NT2/D1 (cell line): Measurements from ENCODE around the gene SIRT2.

Experiments
- DNase-seq: peaks from one replicate; pipeline ENCODE4 v3.0.0-alpha.2; 2011; ENCODE audit warnings: low read depth, low spot score
- H3K27me3 ChIP-seq: 2 replicates; pipeline ENCODE4 v1.6.0; 2011; ENCODE audit warnings: mild to moderate bottlenecking; ENCODE audit not compliant: insufficient read length, insufficient read depth
- H3K36me3 ChIP-seq: 2 replicates; pipeline ENCODE4 v1.6.1; 2011; ENCODE audit warnings: mild to moderate bottlenecking, low read length, mixed read lengths; ENCODE audit not compliant: insufficient read depth, insufficient read length
- H3K4me1 ChIP-seq: 2 replicates; pipeline ENCODE4 v1.5.1; 2011; ENCODE audit not compliant: insufficient read depth, insufficient read length
- H3K4me3 ChIP-seq: 2 replicates; pipeline ENCODE4 v1.5.1; 2011; ENCODE audit warnings: low read depth; ENCODE audit not compliant: insufficient read length
- H3K9ac ChIP-seq: 2 replicates; pipeline ENCODE4 v1.6.0; 2011; ENCODE audit warnings: low read depth; ENCODE audit not compliant: insufficient read length
- H3K9me3 ChIP-seq: 2 replicates; pipeline ENCODE4 v1.5.1; 2011; ENCODE audit warnings: mild to moderate bottlenecking, low read length; ENCODE audit not compliant: insufficient read depth
- SUZ12 ChIP-seq: IDR thresholded peaks from 2 replicates; pipeline ENCODE4 v1.6.1; 2011; ENCODE audit not compliant: insufficient read length, insufficient read depth; ENCODE audit errors: extremely low read depth
- YY1 ChIP-seq: IDR thresholded peaks from 2 replicates; pipeline ENCODE4 v1.6.1; 2011; ENCODE audit not compliant: insufficient read length, insufficient read depth
- ZNF274 ChIP-seq: IDR thresholded peaks from 2 replicates; pipeline ENCODE4 v1.6.1; 2011; ENCODE audit warnings: mild to moderate bottlenecking, low read depth, low read length

Gene SIRT2

GRCh38 chr19:38901683-38902082 lies 2.3 kb upstream of the SIRT2 start:
- no peak overlapping the region for H3K9ac ChIP-seq
- no peak overlapping the region for H3K4me3 ChIP-seq
- H3K4me1 ChIP-seq: peaks cover 9% of the 10 kb centered on the region
- H3K36me3 ChIP-seq: peaks cover 21% of the 10 kb centered on the region
- peaks cover 5% of the 10 kb centered on the region for H3K27me3 ChIP-seq
- no peak for DNase-seq
- no peak for TF ChIP-seq SUZ12
- TF ChIP-seq ZNF274: no peak
- no peak for TF ChIP-seq YY1
- no peaks in the 10 kb centered on the region for H3K9me3 ChIP-seq

- Histone ChIP-seq H3K9ac (no peak overlapping the region), H3K4me3 (peak overlapping the region; percentile 52)
Measured at GRCh38 chr19:38900743-38901190, 1.3 kb upstream of the SIRT2 start.

GRCh38 chr19:38900202-38900629 lies 798 bp upstream of the SIRT2 start:
- H3K9ac ChIP-seq: peak overlapping the region; percentile 70
- no peaks in the 10 kb centered on the region for H3K9me3 ChIP-seq
- H3K36me3 ChIP-seq: peaks cover 13% of the 10 kb centered on the region
- DNase-seq: peak; percentile 16
- peak overlapping the region; percentile 52 for H3K4me3 ChIP-seq
- H3K4me1 ChIP-seq: peaks cover 9% of the 10 kb centered on the region
- peaks cover 5% of the 10 kb centered on the region for H3K27me3 ChIP-seq
- TF ChIP-seq YY1: no peak
- TF ChIP-seq ZNF274: no peak
- no peak for TF ChIP-seq SUZ12

More at GRCh38 chr19:38900743-38901190, 1.3 kb upstream of the SIRT2 start:
- Histone ChIP-seq H3K36me3 (peaks cover 18% of the 10 kb centered on the region), H3K4me1 (peaks cover 9% of the 10 kb centered on the region), H3K27me3 (peaks cover 5% of the 10 kb centered on the region), H3K9me3 (no peaks in the 10 kb centered on the region)
- DNase-seq: no peak
- TF ChIP-seq SUZ12 (no peak), YY1 (no peak), ZNF274 (no peak)

- TF ChIP-seq YY1 (no peak), SUZ12 (no peak)
- Histone ChIP-seq H3K9ac (peak overlapping the region; percentile 70), H3K36me3 (no peaks in the 10 kb centered on the region), H3K4me1 (peaks cover 7% of the 10 kb centered on the region), H3K27me3 (peaks cover 5% of the 10 kb centered on the region), H3K9me3 (no peaks in the 10 kb centered on the region), H3K4me3 (peak overlapping the region; percentile 64)
- no peak for DNase-seq
Measured at GRCh38 chr19:38898788-38899446, 501 bp downstream of the SIRT2 start.

- Histone ChIP-seq H3K9me3 (no peaks in the 10 kb centered on the region), H3K4me3 (no peak overlapping the region), H3K36me3 (no peaks in the 10 kb centered on the region), H3K27me3 (peaks cover 5% of the 10 kb centered on the region), H3K9ac (no peak overlapping the region), H3K4me1 (peaks cover 7% of the 10 kb centered on the region)
- DNase-seq: no peak
- TF ChIP-seq YY1 (no peak), ZNF274 (no peak), SUZ12 (no peak)
Measured at GRCh38 chr19:38894968-38895367, 4.5 kb downstream of the SIRT2 start.

GRCh38 chr19:38893341-38893771 lies 6.1 kb downstream of the SIRT2 start:
- no peak for DNase-seq
- Histone ChIP-seq H3K36me3 (peaks cover 4% of the 10 kb centered on the region), H3K9ac (no peak overlapping the region), H3K4me1 (peaks cover 4% of the 10 kb centered on the region), H3K27me3 (no peaks in the 10 kb centered on the region), H3K4me3 (no peak overlapping the region), H3K9me3 (no peaks in the 10 kb centered on the region)
- TF ChIP-seq YY1 (no peak), ZNF274 (no peak), SUZ12 (no peak)

GRCh38 chr19:38892841-38893240 lies 6.6 kb downstream of the SIRT2 start:
- H3K27me3 ChIP-seq: no peaks in the 10 kb centered on the region
- DNase-seq: no peak
- no peaks in the 10 kb centered on the region for H3K9me3 ChIP-seq
- no peaks in the 10 kb centered on the region for H3K4me1 ChIP-seq
- peaks cover 4% of the 10 kb centered on the region for H3K36me3 ChIP-seq
- TF ChIP-seq ZNF274: no peak
- TF ChIP-seq SUZ12: no peak
- no peak for TF ChIP-seq YY1
- no peak overlapping the region for H3K9ac ChIP-seq
- H3K4me3 ChIP-seq: no peak overlapping the region
